Measurements from ENCODE around the gene NOM1.
A peak's percentile ranks its signal among the peaks of the same experiment; 100 is the strongest.
"Not testable (repeated sequence)": the region's sequence is repeated elsewhere in the genome, so short reads cannot be mapped to it uniquely, and the experiment has no call there.

The NOM1 gene

DNA sequence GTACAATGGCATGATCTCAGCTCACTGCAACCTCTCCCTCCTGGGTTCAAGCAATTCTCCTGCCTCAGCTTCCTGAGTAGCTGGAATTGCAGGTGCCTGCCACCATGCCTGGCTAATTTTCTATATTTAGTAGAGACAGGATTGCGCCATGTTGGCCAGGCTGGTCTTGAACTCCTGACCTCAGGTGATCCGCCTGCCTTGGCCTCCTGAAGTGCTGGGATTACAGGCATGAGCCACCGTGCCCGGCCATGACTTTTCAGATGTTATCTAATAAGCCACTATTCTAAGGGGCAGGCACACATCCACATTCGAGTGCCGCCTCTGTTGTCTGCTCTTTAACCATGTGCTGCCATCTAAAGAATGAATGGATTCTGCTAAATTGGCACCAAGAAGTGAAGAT lies 27.2 kb upstream of the NOM1 start:
- H3K4me3 ChIP-seq (ENCODE audit: low read length); H3K9ac ChIP-seq (ENCODE audit: low read depth, low read length); H3K4me2 ChIP-seq (ENCODE audit: low read length); H3K4me1 ChIP-seq (ENCODE audit: control insufficient read depth, insufficient read depth, low read length); H3K36me3 ChIP-seq (ENCODE audit: insufficient read depth, low read length); H3K9me3 ChIP-seq (replicated peaks; ENCODE audit: low read length): not testable (repeated sequence)
- H3K27me3 ChIP-seq (ENCODE audit: control insufficient read depth, insufficient read depth, low read length), result peaks cover 12% of the 10 kb centered on the region

DNA sequence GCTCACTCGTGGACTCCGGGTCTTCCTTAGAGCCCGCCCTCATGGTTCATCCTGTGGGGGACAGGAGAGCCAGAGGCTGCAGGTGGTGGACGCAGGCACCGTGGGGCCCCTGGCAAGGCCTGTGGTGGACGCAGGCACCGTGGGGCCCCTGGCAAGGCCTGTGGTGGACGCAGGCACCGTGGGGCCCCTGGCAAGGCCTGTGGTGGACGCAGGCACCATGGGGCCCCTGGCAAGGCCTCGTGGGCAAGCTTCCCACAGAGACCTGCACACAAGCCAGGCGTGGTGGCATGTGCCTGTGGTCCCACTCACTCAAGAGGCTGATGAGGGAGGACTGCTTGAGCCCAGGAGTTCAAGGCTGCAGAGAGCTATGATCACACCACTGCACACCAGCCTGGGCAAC lies 23.7 kb upstream of the NOM1 start:
- H3K4me2 ChIP-seq (ENCODE audit: low read length); H3K4me1 ChIP-seq (ENCODE audit: control insufficient read depth, insufficient read depth, low read length); H3K9me3 ChIP-seq (replicated peaks; ENCODE audit: low read length); H3K9ac ChIP-seq (ENCODE audit: low read depth, low read length); H3K27me3 ChIP-seq (ENCODE audit: control insufficient read depth, insufficient read depth, low read length); H3K36me3 ChIP-seq (ENCODE audit: insufficient read depth, low read length); H3K4me3 ChIP-seq (ENCODE audit: low read length): not testable (repeated sequence)

GRCh38 chr7:156927571-156928405 lies 21.7 kb upstream of the NOM1 start:
- no peak overlapping the region for H3K4me3 ChIP-seq (ENCODE audit: low read length)
- H3K4me2 ChIP-seq (ENCODE audit: low read length), result peak overlapping the region; percentile 33
- H3K4me1 ChIP-seq (ENCODE audit: control insufficient read depth, insufficient read depth, low read length), result no peaks in the 10 kb centered on the region
- H3K9ac ChIP-seq (ENCODE audit: low read depth, low read length), result no peak overlapping the region
- no peaks in the 10 kb centered on the region for H3K27me3 ChIP-seq (ENCODE audit: control insufficient read depth, insufficient read depth, low read length)
- no peaks in the 10 kb centered on the region for H3K9me3 ChIP-seq (replicated peaks; ENCODE audit: low read length)
- H3K36me3 ChIP-seq (ENCODE audit: insufficient read depth, low read length), result no peaks in the 10 kb centered on the region

DNA sequence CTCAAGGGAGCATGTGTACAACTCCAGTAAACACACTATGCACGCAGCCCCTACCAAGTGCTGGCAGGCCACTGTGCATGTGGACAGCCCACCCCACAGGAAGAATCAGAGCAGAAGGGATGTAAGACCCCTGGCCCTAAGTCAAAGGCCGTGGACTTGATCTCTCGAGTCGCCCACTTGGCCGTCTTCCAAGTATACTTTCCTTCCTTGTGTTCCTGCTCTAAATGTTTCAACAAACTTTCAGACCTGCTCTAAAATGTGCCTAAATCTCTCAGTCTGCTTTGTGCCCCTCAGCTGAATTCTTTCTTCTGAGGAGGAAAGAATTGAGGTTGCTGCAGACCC lies 21.1 kb upstream of the NOM1 start:
- H3K4me3 ChIP-seq (ENCODE audit: low read length), result no peak overlapping the region
- no peaks in the 10 kb centered on the region for H3K4me1 ChIP-seq (ENCODE audit: control insufficient read depth, insufficient read depth, low read length)
- H3K9me3 ChIP-seq (replicated peaks; ENCODE audit: low read length), result no peaks in the 10 kb centered on the region
- H3K36me3 ChIP-seq (ENCODE audit: insufficient read depth, low read length), result no peaks in the 10 kb centered on the region
- H3K4me2 ChIP-seq (ENCODE audit: low read length), result no peak overlapping the region
- no peaks in the 10 kb centered on the region for H3K27me3 ChIP-seq (ENCODE audit: control insufficient read depth, insufficient read depth, low read length)
- H3K9ac ChIP-seq (ENCODE audit: low read depth, low read length), result no peak overlapping the region

DNA sequence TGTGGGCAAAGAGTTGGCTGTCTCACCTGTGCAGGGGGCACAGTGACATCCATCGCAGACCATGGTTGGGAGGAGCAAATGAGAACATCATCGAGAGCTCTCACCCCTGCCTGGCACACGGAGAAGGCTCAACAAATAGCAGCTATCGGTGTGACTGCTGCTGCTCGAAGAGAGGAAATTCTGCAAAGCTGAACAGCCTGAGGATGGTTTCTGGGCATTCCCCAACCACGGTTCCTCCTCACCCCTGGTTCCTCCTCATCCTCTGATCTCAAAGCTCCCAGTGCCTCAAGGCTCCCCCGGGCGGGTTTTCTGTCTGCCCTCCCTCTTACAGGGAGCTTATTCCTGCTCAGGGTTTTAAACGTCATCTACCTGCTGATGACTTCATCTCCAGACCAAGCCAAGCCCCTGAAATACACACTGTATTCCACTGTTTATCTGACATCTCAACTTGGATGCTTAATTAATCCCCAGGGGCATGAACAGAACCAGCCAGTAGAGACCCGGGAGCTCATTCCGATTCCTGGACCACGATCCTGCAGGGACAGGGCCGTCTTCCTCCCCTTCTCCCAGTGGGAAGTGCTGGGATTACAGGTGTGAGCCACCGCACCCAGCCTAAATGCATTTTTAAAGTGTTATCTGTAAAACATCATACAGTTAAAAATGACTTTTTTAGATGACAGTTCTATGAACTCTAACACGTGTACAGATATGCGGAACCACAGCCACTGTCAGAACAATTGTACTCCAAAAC lies 19.5 kb upstream of the NOM1 start:
- Histone ChIP-seq H3K4me1 (ENCODE audit: control insufficient read depth, insufficient read depth, low read length) (no peaks in the 10 kb centered on the region), H3K9ac (ENCODE audit: low read depth, low read length) (no peak overlapping the region), H3K9me3 (replicated peaks; ENCODE audit: low read length) (no peaks in the 10 kb centered on the region), H3K4me3 (ENCODE audit: low read length) (no peak overlapping the region), H3K27me3 (ENCODE audit: control insufficient read depth, insufficient read depth, low read length) (no peaks in the 10 kb centered on the region), H3K4me2 (ENCODE audit: low read length) (no peak overlapping the region), H3K36me3 (ENCODE audit: insufficient read depth, low read length) (no peaks in the 10 kb centered on the region)

DNA sequence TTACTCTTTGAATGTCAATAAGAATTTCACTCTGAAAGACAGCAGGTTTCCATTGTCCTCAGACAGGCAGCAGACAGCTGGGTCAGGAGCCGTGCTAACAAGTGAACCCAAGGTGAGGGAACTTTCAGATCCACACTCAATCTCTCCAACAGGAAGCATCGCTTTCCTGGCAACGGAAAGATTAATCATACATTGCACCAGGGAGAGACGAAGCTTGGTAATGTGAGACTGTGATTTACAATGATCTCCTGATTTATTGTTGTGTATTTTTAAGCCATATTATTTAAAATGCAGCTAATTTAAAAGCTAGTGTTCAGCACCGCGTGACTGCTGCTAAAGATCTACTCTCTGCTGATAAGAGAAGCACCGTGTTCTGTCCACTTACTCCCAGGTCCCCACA lies 17.5 kb upstream of the NOM1 start:
- Histone ChIP-seq H3K4me1 (ENCODE audit: control insufficient read depth, insufficient read depth, low read length) (no peaks in the 10 kb centered on the region), H3K9me3 (replicated peaks; ENCODE audit: low read length) (no peaks in the 10 kb centered on the region), H3K9ac (ENCODE audit: low read depth, low read length) (no peak overlapping the region), H3K4me2 (ENCODE audit: low read length) (no peak overlapping the region), H3K36me3 (ENCODE audit: insufficient read depth, low read length) (no peaks in the 10 kb centered on the region), H3K4me3 (ENCODE audit: low read length) (no peak overlapping the region), H3K27me3 (ENCODE audit: control insufficient read depth, insufficient read depth, low read length) (no peaks in the 10 kb centered on the region)

DNA sequence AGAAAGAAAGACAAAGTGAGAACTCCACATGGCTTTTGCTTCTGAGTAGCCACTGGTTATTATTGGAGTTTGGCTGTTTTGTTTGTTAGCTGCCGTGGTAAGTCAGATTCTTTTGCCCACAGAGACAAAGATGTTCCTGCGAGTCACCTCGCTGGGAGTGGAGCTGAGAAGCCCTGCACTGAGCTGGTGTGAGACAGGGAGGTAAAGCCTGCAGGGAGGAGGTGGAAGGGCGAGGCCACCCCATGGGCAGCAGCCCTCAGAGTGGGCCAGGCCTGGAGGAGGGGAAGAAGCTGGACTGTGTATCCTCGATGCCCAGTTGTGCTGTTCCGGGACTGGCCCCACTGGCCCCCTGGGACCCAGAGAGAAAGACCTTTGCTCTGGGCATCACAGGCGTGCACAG lies 14.3 kb upstream of the NOM1 start:
- no peak overlapping the region for H3K4me3 ChIP-seq (ENCODE audit: low read length)
- no peak overlapping the region for H3K4me2 ChIP-seq (ENCODE audit: low read length)
- no peaks in the 10 kb centered on the region for H3K36me3 ChIP-seq (ENCODE audit: insufficient read depth, low read length)
- H3K9me3 ChIP-seq (replicated peaks; ENCODE audit: low read length), result no peaks in the 10 kb centered on the region
- no peaks in the 10 kb centered on the region for H3K27me3 ChIP-seq (ENCODE audit: control insufficient read depth, insufficient read depth, low read length)
- no peaks in the 10 kb centered on the region for H3K4me1 ChIP-seq (ENCODE audit: control insufficient read depth, insufficient read depth, low read length)
- H3K9ac ChIP-seq (ENCODE audit: low read depth, low read length), result no peak overlapping the region

DNA sequence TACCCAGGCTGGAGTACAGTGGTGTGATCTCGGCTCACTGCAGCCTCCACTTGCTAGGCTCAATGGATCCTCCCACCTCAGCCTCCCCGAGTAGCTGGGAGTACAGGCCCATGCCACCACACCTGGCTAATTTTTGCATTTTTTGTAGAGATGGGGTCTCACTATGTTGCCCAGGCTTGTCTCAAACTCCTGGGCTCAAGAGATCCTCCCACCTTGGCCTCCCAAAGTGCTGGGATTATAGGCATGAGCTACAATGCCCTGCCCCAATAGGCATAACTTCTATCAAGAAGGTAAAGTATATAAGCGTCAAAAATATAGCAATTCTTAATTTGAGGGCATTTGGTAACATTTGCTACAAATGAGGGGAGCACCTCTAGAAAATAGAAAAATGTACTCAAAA lies 12.7 kb upstream of the NOM1 start:
- not testable (repeated sequence) for H3K4me2 ChIP-seq (ENCODE audit: low read length); H3K9me3 ChIP-seq (replicated peaks; ENCODE audit: low read length); H3K4me1 ChIP-seq (ENCODE audit: control insufficient read depth, insufficient read depth, low read length); H3K9ac ChIP-seq (ENCODE audit: low read depth, low read length); H3K27me3 ChIP-seq (ENCODE audit: control insufficient read depth, insufficient read depth, low read length); H3K36me3 ChIP-seq (ENCODE audit: insufficient read depth, low read length); H3K4me3 ChIP-seq (ENCODE audit: low read length)

GRCh38 chr7:156940421-156941122 lies 8.9 kb upstream of the NOM1 start:
- H3K4me1 ChIP-seq (ENCODE audit: control insufficient read depth, insufficient read depth, low read length), result no peaks in the 10 kb centered on the region
- no peak overlapping the region for H3K4me2 ChIP-seq (ENCODE audit: low read length)
- H3K36me3 ChIP-seq (ENCODE audit: insufficient read depth, low read length), result no peaks in the 10 kb centered on the region
- no peak overlapping the region for H3K4me3 ChIP-seq (ENCODE audit: low read length)
- H3K27me3 ChIP-seq (ENCODE audit: control insufficient read depth, insufficient read depth, low read length), result peaks cover 22% of the 10 kb centered on the region
- H3K9me3 ChIP-seq (replicated peaks; ENCODE audit: low read length), result no peaks in the 10 kb centered on the region
- H3K9ac ChIP-seq (ENCODE audit: low read depth, low read length), result no peak overlapping the region

- H3K36me3 ChIP-seq (ENCODE audit: insufficient read depth, low read length), result no peaks in the 10 kb centered on the region
- no peak overlapping the region for H3K4me3 ChIP-seq (ENCODE audit: low read length)
- no peaks in the 10 kb centered on the region for H3K9me3 ChIP-seq (replicated peaks; ENCODE audit: low read length)
- no peak overlapping the region for H3K4me2 ChIP-seq (ENCODE audit: low read length)
- peaks cover 26% of the 10 kb centered on the region for H3K27me3 ChIP-seq (ENCODE audit: control insufficient read depth, insufficient read depth, low read length)
- no peaks in the 10 kb centered on the region for H3K4me1 ChIP-seq (ENCODE audit: control insufficient read depth, insufficient read depth, low read length)
- H3K9ac ChIP-seq (ENCODE audit: low read depth, low read length), result no peak overlapping the region
Observed at GRCh38 chr7:156941393-156942182, 7.9 kb upstream of the NOM1 start.

- Histone ChIP-seq H3K4me1 (ENCODE audit: control insufficient read depth, insufficient read depth, low read length) (no peaks in the 10 kb centered on the region), H3K4me3 (ENCODE audit: low read length) (no peak overlapping the region), H3K27me3 (ENCODE audit: control insufficient read depth, insufficient read depth, low read length) (peaks cover 26% of the 10 kb centered on the region), H3K9ac (ENCODE audit: low read depth, low read length) (no peak overlapping the region), H3K4me2 (ENCODE audit: low read length) (no peak overlapping the region), H3K9me3 (replicated peaks; ENCODE audit: low read length) (no peaks in the 10 kb centered on the region), H3K36me3 (ENCODE audit: insufficient read depth, low read length) (no peaks in the 10 kb centered on the region)
Observed at GRCh38 chr7:156942708-156943090, 6.8 kb upstream of the NOM1 start.

Measured in skeletal muscle satellite cell (primary cell).